ENCODE measurements around the gene ASIP.
"Not testable (repeated sequence)": the region's sequence is repeated elsewhere in the genome, so short reads cannot be mapped to it uniquely, and the experiment has no call there.

ASIP gene, protein sequence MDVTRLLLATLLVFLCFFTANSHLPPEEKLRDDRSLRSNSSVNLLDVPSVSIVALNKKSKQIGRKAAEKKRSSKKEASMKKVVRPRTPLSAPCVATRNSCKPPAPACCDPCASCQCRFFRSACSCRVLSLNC

DNA sequence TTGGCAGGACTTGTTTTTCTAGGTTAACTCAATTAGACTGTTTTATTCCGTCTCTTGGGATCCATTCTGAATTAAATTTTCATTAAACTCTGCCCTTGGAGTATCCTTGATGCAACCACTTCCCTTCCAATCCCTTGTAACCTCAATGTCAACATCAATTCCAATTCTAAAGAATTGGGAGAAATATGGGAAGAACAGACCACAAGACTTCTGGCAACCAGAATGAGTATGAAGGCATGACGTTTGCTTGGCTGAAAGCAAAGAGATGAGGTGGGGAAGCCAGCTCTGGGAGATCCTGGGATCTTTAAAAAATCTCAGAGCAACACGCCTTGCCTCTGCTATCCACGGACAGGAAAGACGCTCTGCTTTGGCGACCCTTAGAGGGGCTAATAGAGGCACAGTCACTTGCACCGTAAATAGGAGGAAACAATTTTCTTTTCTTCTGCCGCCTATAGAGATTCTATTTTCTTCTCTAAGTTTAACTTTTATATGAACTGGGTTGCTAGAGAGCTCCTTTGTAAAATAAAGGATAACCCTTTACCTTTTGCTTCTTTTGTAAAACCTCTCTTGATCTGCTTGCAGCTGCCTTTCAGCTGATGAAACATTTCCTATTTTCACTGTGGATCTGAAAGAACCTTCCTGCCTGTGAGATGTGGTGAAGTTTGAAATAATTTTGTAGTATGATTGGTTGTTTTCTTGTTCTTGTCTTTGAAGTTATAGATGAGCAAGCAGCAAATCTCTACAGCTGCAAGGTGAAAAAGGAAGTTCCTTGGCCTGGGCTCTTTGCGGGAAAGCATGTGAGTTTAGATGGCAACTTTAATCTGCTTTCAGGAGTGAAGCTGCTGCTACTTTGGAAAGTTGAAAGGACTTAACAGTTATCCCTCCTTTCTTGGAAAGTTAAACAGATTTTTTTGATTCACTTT lies at the start of gene ASIP:
TSS of gene ASIP (plus strand) at position 731 of the 923 bp plus-strand sequence. CDS start 18,952 bp downstream, outside the sequence.
- no peak for DNase-seq

DNA sequence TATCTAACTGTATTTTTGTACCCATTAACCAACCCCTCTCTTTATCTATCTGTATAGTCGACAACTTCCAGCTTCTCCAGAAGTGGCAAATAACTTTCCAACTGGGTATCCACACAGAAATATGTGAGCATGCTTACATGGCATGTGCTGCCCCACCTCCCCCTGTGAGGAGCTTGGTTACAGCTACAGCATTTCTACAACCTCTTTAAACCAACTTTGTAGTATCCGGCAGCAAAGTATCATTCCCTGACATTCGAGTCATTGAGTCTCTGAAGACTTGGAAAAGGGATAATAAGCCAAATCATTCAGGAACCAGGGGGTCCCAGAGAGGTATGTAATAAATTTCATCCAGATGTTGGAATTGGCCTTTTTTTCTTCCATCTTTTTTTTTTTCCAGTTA lies 48.2 kb upstream of the ASIP start:
- DNase-seq, result no peak

DNA sequence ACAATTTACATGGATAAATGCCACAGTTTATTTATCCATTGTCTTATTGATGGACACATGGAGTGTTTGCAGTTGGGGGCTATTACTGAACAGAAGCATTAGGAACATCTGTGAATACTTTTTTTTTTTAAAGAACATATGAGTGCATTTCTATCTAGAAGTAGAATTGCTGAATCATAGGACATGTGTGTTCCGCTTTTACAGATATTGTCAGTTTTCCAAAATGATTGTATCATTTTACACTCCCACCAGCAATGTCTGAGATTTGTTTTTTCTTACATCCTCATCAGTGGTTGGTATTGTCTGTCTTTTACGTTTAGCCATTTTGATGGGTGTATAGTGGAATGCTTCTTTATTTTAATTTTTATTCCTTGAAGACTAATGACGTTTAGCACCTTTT lies 42.0 kb upstream of the ASIP start:
- no peak for DNase-seq

DNA sequence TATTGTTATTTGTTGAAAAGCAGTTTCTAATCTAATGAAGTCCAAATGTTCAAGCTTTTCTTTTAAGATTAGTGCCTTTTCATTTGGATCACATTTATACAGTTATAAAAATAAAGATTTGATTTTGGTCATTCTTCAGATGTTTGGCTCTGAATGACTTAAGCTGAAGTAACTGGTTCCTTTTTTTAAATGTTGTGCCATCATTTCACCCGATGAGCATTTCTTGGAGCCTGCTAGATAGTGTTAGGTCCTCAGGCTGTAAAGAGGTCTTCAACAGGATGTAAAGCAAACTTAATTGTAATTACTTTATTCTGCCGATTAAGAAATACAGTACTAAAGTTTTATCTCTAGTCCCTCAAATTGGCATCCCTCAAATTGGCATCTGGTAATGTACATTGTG lies 41.2 kb upstream of the ASIP start:
- no peak for DNase-seq

DNA sequence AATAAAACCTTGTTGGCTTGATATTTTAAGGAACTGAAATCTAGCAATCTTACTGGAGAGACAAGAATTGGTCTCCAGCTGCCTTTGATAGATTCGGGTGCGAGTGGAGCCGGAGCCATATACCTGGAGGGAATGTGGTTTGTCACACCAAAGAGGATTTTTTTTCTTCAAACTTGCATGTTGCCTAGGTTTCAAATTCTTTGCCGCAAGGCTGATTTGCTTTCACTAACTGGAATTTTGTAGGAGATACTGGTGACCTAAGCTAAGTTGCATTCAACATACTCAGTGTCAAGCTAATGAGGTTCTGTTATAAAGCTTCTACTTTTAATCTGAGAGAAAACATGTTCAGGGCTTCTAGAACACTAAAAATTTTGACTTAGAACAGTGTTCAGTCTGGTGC lies 39.7 kb upstream of the ASIP start:
- DNase-seq, result no peak

DNA sequence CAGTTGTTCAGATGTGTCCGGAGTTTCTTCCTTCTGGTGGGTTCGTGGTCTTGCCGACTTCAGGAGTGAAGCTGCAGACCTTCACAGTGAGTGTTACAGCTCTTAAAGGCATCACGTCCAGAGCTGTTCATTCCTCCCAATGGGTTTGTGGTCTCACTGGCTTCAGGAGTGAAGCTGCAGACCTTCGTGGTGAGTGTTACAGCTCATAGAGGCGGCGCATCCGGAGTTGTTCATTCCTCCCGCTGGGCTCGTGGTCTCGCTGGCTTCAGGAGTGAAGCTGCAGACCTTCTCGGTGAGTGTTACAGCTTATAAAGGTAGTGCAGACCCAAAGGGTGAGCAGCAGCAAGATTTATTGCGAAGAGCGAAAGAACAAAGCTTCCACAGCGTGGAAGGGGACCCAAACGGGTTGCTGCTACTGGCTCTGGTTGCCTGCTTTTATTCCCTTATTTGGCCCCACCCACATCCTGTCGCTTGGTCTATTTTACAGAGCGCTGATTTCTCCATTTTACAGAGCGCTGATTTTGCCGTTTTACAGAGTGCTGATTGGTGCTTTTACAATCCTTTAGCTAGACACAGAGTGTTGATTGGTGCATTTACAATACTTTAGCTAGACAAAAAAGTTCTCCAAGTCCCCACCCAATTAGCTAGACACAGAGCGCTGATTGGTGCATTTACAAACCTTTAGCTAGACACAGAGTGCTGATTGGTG lies 35.9 kb upstream of the ASIP start:
- not testable (repeated sequence) for DNase-seq

DNA sequence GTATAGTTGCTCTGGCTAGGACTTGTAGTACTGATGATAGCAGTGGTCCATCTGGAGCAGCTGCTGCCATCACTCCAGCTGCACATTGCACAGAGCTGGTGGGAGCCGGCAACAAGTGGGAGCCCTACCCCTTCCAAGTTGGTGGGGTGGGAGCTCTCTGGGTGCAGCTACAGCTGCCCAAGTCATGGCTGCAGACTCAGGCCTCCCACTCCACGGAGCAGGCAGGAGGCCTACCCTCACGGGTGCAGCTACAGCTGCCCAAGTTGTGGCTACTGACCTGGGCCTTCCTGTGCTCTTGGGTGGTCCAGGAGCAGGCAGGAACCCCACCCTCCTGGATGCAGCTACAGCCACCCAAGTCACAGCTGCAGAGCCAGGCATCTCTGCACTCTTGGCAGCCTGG lies 32.1 kb upstream of the ASIP start:
- DNase-seq, result no peak

DNA sequence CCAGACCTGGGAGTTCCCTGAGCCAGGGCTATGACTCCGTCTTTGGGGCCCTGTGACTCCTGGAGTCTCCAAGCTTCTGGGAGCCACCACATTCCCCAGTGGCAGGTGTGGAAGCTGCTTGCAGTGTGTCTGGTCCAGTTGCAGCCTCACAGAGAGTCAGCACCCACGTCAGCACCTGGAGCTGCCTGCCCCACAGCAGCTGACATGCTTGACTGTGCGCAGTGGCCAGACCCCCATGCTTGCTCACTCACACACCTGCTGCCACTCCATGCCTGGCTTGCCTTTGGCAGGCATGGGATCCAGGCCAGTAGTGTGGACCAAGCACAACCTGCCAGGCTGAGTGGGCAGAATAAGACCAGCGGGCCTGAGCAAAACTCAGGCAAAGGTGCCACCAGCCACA lies 31.0 kb upstream of the ASIP start:
- DNase-seq, result no peak

DNA sequence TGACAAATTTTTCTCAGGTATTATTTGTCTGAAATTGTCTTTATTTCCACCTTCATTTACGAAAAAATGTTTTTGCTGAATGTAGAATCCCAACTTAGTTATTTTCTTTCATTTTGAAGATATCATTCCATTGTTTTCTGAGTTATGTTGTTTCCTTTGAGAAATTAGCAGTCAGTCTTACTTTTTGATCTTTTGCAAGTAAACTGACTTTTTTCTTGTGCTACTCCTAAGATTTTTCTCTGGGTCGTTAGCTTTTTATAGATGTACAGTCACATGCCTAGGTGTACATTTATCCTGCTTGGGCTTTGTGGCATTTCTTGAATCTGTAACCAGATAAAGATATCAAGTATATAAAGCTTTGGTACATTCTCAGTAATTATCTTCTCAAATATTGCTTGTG lies 29.6 kb upstream of the ASIP start:
- DNase-seq, result no peak

DNA sequence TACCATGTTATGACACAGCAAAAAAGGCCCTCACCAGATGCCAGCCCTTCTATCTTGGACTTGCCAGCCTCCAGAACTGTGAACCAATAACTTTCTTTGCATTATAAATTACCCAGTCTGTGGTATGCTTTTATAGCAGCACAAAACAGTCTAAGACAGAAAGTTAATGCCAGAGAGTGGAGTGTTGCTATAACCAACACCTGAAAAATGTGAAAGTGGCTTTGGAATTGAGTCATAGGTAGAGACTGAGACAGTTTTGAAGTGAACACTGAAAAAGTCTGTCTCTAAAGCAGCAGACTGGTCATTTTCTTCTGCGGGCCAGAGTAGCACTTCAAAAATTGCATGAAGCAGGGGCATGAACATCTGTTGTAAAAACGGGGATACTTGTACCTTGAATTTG lies 28.0 kb upstream of the ASIP start:
- no peak for DNase-seq

DNA sequence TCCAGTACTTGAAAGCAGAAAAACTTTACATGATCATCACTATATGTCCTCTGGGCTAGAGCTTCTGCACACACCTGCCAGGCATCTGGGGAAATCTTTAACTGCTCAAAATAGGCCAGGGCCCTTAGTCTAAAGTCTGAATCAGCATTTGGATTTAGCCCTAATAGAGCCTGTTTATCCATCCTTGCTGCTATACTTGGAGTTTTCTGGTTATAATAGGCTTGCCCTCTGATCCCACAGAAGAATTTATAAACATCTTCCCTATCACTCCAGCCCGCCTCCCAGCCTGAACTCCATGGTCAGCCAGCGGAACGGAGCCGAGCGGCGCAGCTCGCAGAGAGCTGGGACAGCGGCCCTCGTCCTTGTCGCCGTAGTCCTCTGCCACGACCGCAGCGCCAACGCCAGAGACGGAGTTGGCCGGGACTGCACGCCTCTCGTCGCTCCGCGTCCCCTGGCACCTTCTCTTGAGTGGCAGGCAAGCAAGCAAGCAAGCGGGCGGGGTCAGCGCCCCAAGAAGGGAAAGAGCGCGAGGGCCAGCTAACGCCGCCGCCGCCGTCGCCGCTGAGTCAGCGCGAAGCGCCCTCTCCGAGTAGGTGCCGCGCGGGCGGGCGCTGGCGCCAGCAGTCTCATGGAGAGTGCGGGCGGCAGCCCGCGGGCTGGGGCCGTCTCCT lies 25.4 kb upstream of the ASIP start:
- peak; percentile 38 for DNase-seq

DNA sequence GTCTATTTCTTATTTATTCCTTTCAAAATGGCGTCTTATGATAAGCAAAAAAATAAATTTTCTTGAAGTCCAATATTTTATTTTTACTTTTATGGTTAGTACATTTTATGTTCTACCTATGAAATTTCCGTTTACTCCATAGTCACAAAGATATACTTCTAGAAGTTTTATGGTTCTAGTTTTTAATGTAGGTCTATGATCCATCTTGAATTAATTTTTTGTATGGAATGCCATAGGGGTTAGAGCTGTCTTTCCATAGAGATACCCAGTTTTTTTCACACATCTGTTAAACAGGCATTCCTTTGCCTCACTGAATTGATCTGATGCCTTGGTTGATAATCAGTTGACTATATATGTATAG lies 24.9 kb upstream of the ASIP start:
- DNase-seq, result no peak

DNA sequence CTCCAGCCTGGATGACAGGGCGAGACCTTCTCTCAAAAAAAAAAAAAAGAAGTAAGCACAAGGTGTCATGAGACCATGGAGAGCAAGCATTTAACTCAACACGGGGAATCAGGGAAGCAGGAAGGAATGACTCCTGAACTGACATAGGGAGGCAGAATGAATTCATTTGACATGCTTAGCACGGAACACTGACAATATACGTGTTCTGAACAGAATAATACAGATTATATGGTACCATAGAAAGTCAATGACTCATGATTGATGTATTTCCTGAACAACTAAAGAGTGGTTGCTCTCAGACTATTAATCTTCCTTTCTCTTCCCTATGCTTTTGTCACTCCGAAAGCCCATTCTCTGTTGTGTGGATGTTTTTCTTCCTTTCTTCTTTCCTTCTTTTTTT lies 20.7 kb upstream of the ASIP start:
- no peak for DNase-seq

DNA sequence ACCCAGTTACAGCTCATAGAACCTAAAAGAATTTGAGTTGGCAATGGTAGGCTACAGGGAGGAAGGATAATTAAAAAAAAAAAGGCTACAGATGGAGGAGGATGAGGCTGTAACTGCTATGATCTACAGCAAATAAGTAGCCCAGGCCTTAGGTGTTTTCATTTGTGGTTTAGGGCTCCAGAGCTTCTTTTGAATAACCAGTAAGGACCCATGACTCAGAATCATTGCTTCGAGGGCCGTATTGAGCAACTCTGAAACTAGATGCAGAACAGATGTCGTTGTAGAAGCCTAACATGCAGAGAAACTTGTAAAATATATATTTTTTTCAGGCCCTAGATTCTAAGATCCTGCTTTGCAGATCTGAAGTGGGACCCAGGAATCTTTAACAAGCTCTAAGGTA lies 19.0 kb upstream of the ASIP start:
- no peak for DNase-seq

DNA sequence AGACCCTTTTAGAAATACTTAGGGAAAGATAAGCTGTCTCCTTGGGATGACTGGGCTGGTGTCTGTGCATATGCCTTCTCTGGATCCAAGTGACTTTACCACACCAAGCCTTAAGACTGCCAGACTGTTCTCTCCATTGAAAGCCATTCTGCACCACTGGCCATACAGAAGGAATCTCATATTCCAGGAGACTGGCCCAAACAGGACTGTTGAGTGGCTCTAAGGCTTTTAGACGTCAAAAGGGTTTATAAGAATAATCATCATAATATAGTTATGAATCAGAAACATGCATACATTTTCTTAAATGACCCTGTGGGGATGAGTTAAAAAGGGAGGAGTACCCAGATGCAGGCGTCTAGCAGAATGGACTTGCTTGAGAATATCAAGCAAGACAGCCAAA lies 17.0 kb upstream of the ASIP start:
- not testable (repeated sequence) for DNase-seq

DNA sequence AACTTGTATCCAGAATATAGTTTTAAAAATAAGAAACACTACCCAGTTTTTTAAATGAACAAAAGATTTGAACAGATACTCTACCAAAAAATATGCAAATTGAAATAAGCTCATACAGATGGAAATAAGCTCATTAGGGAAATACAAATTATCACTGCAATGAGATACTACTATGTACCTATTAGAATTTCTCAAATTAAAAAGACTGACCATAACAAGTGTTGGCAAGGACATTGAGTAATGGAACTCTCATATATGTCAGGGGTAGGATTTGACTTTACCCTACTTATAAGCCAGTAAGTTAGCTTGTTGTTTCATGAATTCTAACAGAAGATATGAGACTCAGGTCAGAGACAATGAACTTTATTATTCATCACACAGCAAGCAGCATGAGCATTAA lies 9.6 kb upstream of the ASIP start:
- no peak for DNase-seq

DNA sequence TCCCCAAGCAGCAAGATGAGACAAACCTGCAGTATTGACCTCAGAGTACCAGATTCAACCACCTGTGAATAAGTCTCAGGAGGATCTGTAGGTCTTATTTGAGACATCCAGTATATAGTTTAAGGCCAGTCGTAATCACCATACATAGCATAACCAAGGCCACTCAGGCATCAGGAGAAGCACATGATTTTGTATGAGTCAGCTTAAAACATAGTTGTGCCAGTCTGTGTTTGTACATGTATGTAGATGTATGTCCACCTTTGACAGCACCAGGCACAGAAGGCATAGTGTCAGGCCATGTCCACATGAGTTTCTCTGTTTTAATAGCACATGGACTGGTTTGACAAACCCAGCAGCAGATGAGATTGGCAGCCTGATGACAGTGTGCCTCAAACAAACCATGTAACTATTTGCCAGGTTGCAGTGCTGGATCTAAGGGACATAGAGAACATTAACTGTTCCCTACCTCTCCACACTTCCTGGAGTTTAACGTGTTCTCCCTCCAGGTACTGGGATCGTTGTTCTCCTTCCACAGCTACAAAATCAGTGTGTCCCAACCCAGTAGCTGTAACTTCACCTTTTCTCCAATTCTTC lies 8.6 kb upstream of the ASIP start:
- DNase-seq, result no peak

DNA sequence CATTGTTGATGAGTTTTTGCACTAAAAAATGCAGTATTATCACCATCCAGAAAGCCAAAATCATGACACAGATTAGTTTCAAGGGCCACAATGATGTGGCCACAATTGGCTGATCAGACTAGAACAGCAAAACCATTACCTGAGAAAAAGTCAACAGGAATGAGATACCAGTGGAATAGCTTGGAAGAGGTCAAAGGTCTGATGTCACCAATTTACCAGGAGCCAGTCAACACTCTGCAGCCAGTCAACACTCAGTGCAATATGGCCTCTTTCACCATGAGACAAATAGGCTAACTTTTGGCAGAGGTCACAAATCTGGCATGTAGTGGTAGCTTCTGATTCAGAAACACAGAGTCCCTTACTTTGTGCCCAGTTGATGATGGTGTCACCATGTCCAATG lies 7.5 kb upstream of the ASIP start:
- no peak for DNase-seq

DNA sequence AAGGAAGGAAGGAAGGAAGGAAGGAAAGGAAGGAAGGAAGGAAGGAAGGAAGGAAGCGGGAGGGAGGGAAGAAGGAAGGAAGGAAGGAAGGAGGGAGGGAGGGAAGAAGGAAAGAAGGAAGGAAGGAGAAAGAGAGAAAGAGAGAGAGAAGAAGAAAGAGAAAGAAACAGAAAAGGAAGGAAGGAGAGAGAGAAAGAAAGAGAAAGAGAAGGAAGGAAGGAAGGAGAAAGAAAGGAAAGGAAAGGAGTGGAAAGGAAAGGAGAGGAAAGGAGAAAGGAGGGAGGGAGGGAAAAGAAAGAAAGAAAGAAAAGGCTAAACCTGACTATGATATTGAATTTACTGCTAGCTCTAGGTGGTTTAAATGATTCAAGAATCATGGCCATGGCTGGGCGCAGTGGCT lies 5.3 kb upstream of the ASIP start:
- no peak for DNase-seq

DNA sequence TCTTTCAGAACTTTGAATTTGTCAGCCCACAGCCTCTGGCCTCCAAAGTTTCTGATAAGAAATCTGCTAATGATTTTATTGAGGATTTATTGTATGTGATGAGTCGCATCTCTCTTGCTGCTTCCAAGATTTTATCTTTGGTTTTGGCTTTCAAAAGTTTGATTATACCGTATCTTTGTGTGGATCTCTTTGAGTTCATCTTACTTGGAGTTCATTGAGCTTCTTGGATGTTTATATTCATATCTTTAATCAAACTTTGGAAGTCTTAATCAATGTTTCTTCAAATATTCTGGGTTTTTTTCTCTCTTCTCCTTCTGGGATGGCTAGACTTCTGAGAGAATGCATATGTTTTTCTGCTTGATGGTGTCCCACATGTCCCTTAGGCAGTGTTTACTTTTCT lies 3.3 kb upstream of the ASIP start:
- DNase-seq, result no peak

DNA sequence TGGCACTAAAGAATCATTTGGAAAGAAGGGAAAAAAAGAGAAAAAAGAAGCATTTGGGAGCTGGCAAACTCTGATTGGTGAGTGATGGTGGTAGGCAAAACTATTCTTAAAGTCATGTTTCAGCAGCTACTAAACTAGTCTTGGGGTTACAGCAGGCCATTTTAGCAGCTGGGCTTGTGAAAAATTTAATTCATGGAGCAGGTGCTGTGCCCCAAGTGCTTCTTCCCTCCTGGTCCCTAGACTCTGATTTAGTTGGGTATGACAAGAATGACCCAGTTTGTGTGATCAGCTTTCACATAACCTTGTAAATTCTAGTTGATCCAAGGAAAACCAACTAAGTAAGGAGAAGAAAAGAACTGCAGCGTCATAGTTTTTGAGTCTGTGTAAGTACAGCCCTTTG lies 1.1 kb upstream of the ASIP start:
- no peak for DNase-seq

DNA sequence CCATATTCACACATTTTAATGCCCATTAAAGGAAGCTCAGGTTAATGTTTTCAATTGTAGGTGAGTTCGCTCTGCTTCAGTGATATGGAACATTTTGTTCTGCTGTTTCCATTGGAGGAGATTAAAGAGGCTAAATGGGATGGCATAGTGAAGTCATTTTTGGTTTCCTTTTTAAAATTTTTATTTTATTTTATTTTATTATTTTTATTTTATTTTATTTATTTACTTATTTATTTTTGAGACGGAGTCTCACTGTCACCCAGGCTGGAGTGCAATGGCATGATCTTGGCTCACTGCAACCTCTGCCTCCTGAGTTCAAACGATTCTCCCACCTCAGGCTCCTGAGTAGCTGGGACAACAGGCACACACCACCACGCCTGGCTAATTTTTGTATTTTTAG lies 792 bp downstream of the ASIP start:
- DNase-seq, result not testable (repeated sequence)

DNA sequence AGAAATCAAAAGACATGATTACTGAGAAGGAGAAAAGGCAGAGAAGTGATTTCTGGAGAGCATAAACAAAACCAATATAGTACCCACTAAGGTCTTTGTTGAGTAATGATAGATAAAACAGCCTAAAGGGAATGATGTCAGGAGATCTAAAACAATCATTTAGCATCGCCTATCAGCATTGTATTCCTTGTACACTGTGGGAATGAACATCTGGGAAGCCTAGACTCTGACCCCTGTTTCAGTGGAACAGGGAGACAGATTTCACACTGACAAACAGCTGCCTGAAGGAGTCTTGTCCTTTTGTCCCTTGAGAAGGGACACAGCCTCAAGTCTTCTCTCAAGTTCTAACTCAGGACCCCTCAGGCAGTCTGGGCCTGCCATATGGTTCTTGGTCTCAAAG lies 1.7 kb downstream of the ASIP start:
- DNase-seq, result no peak

Data from NCI-H1436 treated with DMSO at 0.1 percent for 48 hours (cell line).